ENCODE data around the gene SCGB1D2. TPM values are rescaled to one million over a fixed set of nuclear protein-coding genes. Genes with fewer than 3 reads are reported as not detected.

SCGB1D2 gene
- total RNA-seq = not detected in 2 replicates

DNA sequence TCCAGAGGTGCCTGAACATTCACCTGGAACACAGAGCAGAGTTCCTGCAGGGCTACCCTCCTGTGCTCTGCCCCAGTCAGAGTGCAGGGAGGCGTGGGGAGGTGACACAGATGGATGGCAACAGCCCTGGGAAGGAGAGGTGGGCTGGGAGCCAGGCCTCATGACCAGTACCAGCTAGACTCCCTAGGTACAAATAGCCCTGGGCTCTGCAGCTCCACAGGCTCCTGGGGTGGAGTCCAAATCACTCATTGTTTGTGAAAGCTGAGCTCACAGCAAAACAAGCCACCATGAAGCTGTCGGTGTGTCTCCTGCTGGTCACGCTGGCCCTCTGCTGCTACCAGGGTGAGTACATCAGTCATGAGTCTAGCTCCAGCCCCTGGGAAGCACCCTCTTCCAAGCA, at the start of gene SCGB1D2:
Gene SCGB1D2, plus strand, starts transcription at position 219 of the 400 bp plus-strand sequence. Its CDS starts 69 bp downstream, at position 288.

DNA sequence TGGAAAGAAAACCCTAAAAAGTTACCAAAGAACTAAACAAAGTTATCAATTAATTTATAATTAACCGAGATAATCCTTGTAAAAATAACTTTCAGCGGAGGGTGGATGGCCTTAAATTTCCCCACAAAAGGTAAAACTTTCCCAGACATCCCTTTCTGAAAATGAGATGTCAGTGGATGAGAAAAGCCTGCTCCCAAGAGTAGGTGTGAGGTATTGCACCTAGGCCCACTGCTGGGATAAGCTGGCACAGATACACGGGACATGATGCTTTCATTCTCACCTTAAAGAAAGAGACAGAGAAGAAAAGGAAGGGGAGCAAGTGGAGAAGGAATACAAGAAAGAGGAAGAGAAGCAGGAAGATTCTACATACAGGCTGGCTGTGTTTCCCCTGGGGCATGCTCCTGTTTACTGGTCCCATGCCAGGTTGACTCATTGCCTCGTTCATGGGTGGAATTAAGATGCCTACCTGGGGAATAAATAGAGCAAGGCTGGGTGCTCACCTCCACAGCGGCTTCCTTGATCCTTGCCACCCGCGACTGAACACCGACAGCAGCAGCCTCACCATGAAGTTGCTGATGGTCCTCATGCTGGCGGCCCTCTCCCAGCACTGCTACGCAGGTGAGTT, 27.7 kb downstream of the SCGB1D2 start, which contains the start of gene SCGB2A2:
Gene SCGB2A2, plus strand, starts transcription at position 505 of the 625 bp plus-strand sequence. Its CDS starts 59 bp downstream, at position 564.

Other genes with a start within 250 kb of the SCGB1D2 start
- 20.7 and 27.1 TPM in 2 replicates for gene INCENP, start 118.2 kb upstream of the SCGB1D2 start, total RNA-seq
- not detected in 2 replicates for gene SCGB1D1, start 52.0 kb upstream of the SCGB1D2 start, total RNA-seq
- gene SCGB2A1, start 33.6 kb upstream of the SCGB1D2 start, total RNA-seq = not detected in 2 replicates
- not detected in 2 replicates for gene SCGB2A2, start 27.9 kb downstream of the SCGB1D2 start, total RNA-seq
- gene SCGB1D4, start 56.8 kb downstream of the SCGB1D2 start, total RNA-seq = not detected in 2 replicates
- gene ASRGL1, start 95.2 kb downstream of the SCGB1D2 start, total RNA-seq = not detected in 2 replicates
- not detected in 2 replicates for gene SCGB1A1, start 176.8 kb downstream of the SCGB1D2 start, total RNA-seq

Data from myometrial cell (primary cell).